Thoracic aorta (tissue), 2 donors: ENCODE results near the gene SLC9C2. TPM values are rescaled to one million over a fixed set of nuclear protein-coding genes. Genes with fewer than 3 reads are reported as not detected.

ENCODE experiments used
- ATAC-seq: fragments of 150-250 bp; one replicate; pipeline ENCODE4 v1.8.0; 2017; ENCODE audit warnings: low read depth; ENCODE audit not compliant: insufficient number of reproducible peaks, low FRiP score
- DNase-seq: peaks from one replicate; pipeline ENCODE4 v3.0.0-alpha.2; 2020; ENCODE audit warnings: low spot score
- H3K27ac ChIP-seq, 2 donors: fragments of 200-600 bp; sonication (generic); 1 replicate in 1 of 2; 2 replicates in 1 of 2; pipeline ENCODE4 v1.5.1; 2016; ENCODE audit warnings: mild to moderate bottlenecking in 2 of 2, moderate library complexity in 2 of 2
- H3K27me3 ChIP-seq: fragments of 200-600 bp; sonication (generic); replicated peaks from 2 replicates; pipeline ENCODE4 v1.6.0; 2016; ENCODE audit warnings: mild to moderate bottlenecking; ENCODE audit not compliant: insufficient read depth
- H3K36me3 ChIP-seq: fragments of 200-600 bp; sonication (generic); one replicate; pipeline ENCODE4 v1.5.1; 2016
- H3K4me1 ChIP-seq, 2 donors: fragments of 200-600 bp; sonication (generic); 1 replicate in 1 of 2; 2 replicates in 1 of 2; pipeline versions ENCODE4 v1.5.1 to v1.6.0; 2016; ENCODE audit warnings: low read depth in 2 of 2, mild to moderate bottlenecking in 1 of 2; ENCODE audit not compliant: control insufficient read depth in 1 of 2
- H3K4me3 ChIP-seq: fragments of 200-600 bp; sonication (generic); 2 replicates; pipeline ENCODE4 v1.5.1; 2016; ENCODE audit warnings: mild to moderate bottlenecking
- H3K9me3 ChIP-seq: fragments of 200-600 bp; sonication (generic); 2 replicates; pipeline ENCODE4 v1.5.1; 2016
- total RNA-seq, 2 donors: library from RNA; depleted of rRNA; stranded (reverse); fragments of >200 nt; gene quantifications; one replicate each; pipeline versions ENCODE4 v1.1.0 to v1.2.3, GENCODE V29; 2016
- TF ChIP-seq, protein P1 (sequence below): fragments of 200-600 bp; sonication (generic); IDR thresholded peaks from one replicate; pipeline ENCODE4 v1.5.1; 2019; ENCODE audit warnings: antibody characterized with exemption

SLC9C2 gene
- total RNA-seq, 2 donors from 2014 or later, result not detected

DNA sequence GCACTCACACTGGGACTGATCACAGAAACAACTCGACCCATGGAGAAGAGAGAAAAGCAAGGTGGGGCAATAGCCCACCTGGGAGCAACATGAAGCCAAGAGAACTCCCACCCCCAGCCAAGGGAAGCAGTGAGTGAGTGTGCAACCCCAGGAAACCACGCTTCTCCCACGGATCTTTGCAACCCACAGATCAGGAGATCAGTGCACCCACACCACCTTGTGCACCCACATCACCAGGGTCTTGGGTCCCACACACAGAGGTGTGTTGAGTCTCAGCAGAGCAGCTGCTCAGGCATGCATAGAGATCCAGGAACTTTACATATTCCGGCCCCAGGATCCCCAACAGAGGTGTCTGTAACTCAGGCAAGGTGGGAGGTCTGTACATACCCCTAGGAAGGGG, 143.0 kb downstream of the SLC9C2 start:
- H3K4me1 ChIP-seq, result no peaks in the 10 kb centered on the region
- ATAC-seq (no peak), DNase-seq (no peak)
- no peaks in the 10 kb centered on the region for H3K9me3 ChIP-seq
- H3K27ac ChIP-seq, result no peak overlapping the region
- TF ChIP-seq, protein P1, sequence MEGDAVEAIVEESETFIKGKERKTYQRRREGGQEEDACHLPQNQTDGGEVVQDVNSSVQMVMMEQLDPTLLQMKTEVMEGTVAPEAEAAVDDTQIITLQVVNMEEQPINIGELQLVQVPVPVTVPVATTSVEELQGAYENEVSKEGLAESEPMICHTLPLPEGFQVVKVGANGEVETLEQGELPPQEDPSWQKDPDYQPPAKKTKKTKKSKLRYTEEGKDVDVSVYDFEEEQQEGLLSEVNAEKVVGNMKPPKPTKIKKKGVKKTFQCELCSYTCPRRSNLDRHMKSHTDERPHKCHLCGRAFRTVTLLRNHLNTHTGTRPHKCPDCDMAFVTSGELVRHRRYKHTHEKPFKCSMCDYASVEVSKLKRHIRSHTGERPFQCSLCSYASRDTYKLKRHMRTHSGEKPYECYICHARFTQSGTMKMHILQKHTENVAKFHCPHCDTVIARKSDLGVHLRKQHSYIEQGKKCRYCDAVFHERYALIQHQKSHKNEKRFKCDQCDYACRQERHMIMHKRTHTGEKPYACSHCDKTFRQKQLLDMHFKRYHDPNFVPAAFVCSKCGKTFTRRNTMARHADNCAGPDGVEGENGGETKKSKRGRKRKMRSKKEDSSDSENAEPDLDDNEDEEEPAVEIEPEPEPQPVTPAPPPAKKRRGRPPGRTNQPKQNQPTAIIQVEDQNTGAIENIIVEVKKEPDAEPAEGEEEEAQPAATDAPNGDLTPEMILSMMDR, result no peak
- no peak overlapping the region for H3K4me3 ChIP-seq
- no peaks in the 10 kb centered on the region for H3K27me3 ChIP-seq
- H3K36me3 ChIP-seq, result peaks cover 19% of the 10 kb centered on the region

DNA sequence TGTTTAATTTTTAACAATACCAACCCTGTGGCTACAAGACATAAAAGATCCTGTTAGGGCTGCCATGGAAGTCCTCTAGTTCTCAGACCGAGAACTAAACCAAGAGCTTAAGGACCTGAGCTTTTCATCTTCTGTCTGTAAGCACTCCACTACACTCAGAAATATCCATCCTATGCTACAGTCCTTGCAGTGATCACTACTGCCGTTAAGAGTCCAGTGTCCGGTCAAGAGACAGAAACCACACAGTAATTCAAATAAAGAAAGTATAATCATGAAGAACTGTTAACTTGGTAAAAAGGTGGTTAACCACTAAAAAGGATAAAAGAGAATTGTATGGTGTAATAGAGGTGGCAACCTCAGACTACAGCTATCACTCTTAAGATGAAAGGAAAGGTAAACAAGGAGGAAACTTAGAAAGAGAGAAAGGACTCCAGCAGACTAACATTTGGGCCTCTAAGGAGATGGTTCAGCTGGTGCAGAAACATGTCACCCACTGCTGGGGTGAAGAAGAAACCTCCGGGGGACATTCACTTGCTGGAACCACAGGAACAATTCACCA, 147.8 kb downstream of the SLC9C2 start:
- H3K27me3 ChIP-seq, result no peaks in the 10 kb centered on the region
- no peak overlapping the region for H3K4me3 ChIP-seq
- no peak for ATAC-seq
- H3K9me3 ChIP-seq, result no peaks in the 10 kb centered on the region
- H3K4me1 ChIP-seq, result peaks cover 0 to 10% of the 10 kb centered on the region in 2 donors
- H3K36me3 ChIP-seq, result peaks cover 9% of the 10 kb centered on the region
- DNase-seq, result no peak
- TF ChIP-seq, protein P1, result no peak
- H3K27ac ChIP-seq, result no peak overlapping the region

DNA sequence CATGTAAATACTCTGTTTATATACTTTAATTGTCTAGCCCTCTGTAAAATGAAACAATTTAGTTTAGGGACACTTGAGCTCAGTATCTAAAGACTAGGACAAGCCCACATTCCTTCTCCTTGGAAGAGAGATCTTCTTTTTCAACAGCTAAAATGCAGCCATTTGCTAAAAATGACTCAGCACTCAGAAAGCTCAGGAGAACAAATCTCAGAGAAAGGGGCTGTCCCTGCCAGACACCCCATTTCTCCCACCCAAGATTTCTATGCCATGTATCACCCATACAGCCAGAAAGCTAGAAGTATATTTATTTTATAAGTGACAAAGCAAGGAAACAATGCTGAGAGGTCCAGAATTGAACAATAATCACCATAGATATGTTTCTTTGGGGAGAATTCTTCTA, 148.9 kb downstream of the SLC9C2 start:
- no peaks in the 10 kb centered on the region for H3K9me3 ChIP-seq
- no peaks in the 10 kb centered on the region for H3K27me3 ChIP-seq
- no peak overlapping the region for H3K4me3 ChIP-seq
- ATAC-seq, result no peak
- H3K36me3 ChIP-seq, result peaks cover 7% of the 10 kb centered on the region
- TF ChIP-seq, protein P1, result no peak
- no peak overlapping the region for H3K27ac ChIP-seq
- peaks cover 0 to 10% of the 10 kb centered on the region in 2 donors for H3K4me1 ChIP-seq
- DNase-seq, result no peak

DNA sequence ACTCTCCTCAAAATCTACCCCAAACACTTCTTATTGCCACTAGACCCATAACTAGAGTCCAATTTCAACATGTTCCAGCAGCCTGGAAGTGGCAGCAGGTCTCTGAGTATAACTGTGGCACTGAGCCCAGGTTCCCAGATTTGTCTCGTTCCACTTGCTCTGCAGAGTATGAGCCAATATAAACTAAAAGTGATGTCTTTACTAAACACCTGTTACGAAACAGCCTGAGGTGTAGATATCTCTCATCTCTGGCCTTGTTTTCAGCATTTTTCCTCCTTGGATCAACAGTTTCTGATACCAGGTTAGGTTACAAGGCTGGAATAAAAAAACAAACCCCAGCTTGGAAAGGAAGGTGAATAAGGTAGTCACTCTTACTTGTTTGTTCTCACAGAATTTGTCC, 150.9 kb downstream of the SLC9C2 start:
- Histone ChIP-seq H3K36me3 (peaks cover 7% of the 10 kb centered on the region), H3K4me1 (peaks cover 0 to 10% of the 10 kb centered on the region in 2 donors), H3K27me3 (no peaks in the 10 kb centered on the region), H3K9me3 (no peaks in the 10 kb centered on the region), H3K27ac (peak overlapping the region in 1 of 2 donors; percentile 17), H3K4me3 (no peak overlapping the region)
- TF ChIP-seq, protein P1, result no peak
- DNase-seq, result no peak
- ATAC-seq, result no peak

Other genes starting within 250 kb of the SLC9C2 start
- 100 to 1,000 TPM; 102 to 154 TPM for gene PRDX6, start 125.7 kb downstream of the SLC9C2 start, total RNA-seq
- not detected for gene TEX50, start 32.3 kb upstream of the SLC9C2 start, total RNA-seq
- gene ANKRD45, start 66.8 kb upstream of the SLC9C2 start, total RNA-seq, result not detected
- 10 to 100 TPM; 21.1 to 75.8 TPM for gene KLHL20, start 111.9 kb upstream of the SLC9C2 start, total RNA-seq
- 10 to 100 TPM in 1 of 2 donors, 1 to 10 TPM in 1; 9.2 to 10.0 TPM for gene DARS2, start 221.6 kb upstream of the SLC9C2 start, total RNA-seq
- gene CENPL, start 221.8 kb upstream of the SLC9C2 start, total RNA-seq, result 1 to 10 TPM; 1.5 to 3.3 TPM